IPS-15b (cell line): ENCODE results near the gene TWF2.

Experiments
- H3K27me3 ChIP-seq: one replicate; pipeline ENCODE4 v1.6.1; 2013; ENCODE audit warnings: low read length; ENCODE audit not compliant: control insufficient read depth, insufficient read depth
- H3K36me3 ChIP-seq: one replicate; pipeline ENCODE4 v1.6.1; 2013; ENCODE audit warnings: low read length; ENCODE audit not compliant: control insufficient read depth, insufficient read depth
- H3K4me1 ChIP-seq: one replicate; pipeline ENCODE4 v1.6.1; 2013; ENCODE audit warnings: mild to moderate bottlenecking, low read length; ENCODE audit not compliant: control insufficient read depth, insufficient read depth
- H3K4me3 ChIP-seq: one replicate; pipeline ENCODE4 v1.5.1; 2013; ENCODE audit warnings: low read depth, low read length
- H3K9ac ChIP-seq: one replicate; pipeline ENCODE4 v1.6.1; 2013; ENCODE audit warnings: low read depth, mild to moderate bottlenecking, low read length
- H3K9me3 ChIP-seq: one replicate; pipeline ENCODE4 v1.6.1; 2013; ENCODE audit warnings: mild to moderate bottlenecking, low read length; ENCODE audit not compliant: control insufficient read depth, insufficient read depth

The TWF2 gene

GRCh38 chr3:52182196-52182595 is 56.8 kb downstream of the TWF2 start:
- Histone ChIP-seq H3K4me1 (no peaks in the 10 kb centered on the region), H3K4me3 (no peak overlapping the region), H3K9ac (no peak overlapping the region), H3K36me3 (no peaks in the 10 kb centered on the region), H3K9me3 (no peaks in the 10 kb centered on the region), H3K27me3 (no peaks in the 10 kb centered on the region)

GRCh38 chr3:52181543-52181942 is 57.4 kb downstream of the TWF2 start:
- no peaks in the 10 kb centered on the region for H3K4me1 ChIP-seq
- no peak overlapping the region for H3K4me3 ChIP-seq
- H3K9me3 ChIP-seq = no peaks in the 10 kb centered on the region
- no peaks in the 10 kb centered on the region for H3K36me3 ChIP-seq
- no peak overlapping the region for H3K9ac ChIP-seq
- no peaks in the 10 kb centered on the region for H3K27me3 ChIP-seq
